Cardiac ventricle fibroblast (primary cell): ENCODE measurements around the gene JAKMIP3. TPM values are rescaled to one million over a fixed set of nuclear protein-coding genes. Genes with fewer than 3 reads are reported as not detected.

ENCODE experiments used
- total RNA-seq: library from RNA; depleted of rRNA; stranded (reverse); fragments of >200 nt; gene quantifications from 2 replicates; pipeline ENCODE4 v1.2.3, GENCODE V29; 2015

Gene JAKMIP3
- 0.19 and 0.20 TPM in 2 replicates for total RNA-seq

GRCh38 chr10:132065491-132066105, at the start of gene JAKMIP3:
Gene JAKMIP3, plus strand, starts transcription at chr10:132065946. Its CDS starts 38,863 bp downstream, at chr10:132104809.

Other genes starting within 250 kb of the JAKMIP3 start
- 18.2 and 24.6 TPM in 2 replicates for gene PPP2R2D, start 164.9 kb upstream of the JAKMIP3 start, total RNA-seq
- gene BNIP3, start 84.0 kb upstream of the JAKMIP3 start, total RNA-seq, result 258 and 357 TPM in 2 replicates
- 28.4 and 33.4 TPM in 2 replicates for gene DPYSL4, start 121.0 kb downstream of the JAKMIP3 start, total RNA-seq
- 10.4 and 10.5 TPM in 2 replicates for gene STK32C, start 242.0 kb downstream of the JAKMIP3 start, total RNA-seq